Hepatocyte (in vitro differentiated cells): ENCODE measurements around the gene STK17A. TPM values are rescaled to one million over a fixed set of nuclear protein-coding genes. Genes with fewer than 3 reads are reported as not detected.

Experiments used
- DNase-seq: peaks from one replicate; pipeline ENCODE4 v3.0.0-alpha.2; 2016; ENCODE audit warnings: low spot score
- H2AFZ ChIP-seq: fragments of 200-600 bp; sonication (generic); 2 replicates; pipeline ENCODE4 v1.6.0; 2016; ENCODE audit warnings: antibody characterized with exemption, mild to moderate bottlenecking
- H3K27ac ChIP-seq: fragments of 200-600 bp; sonication (generic); 2 replicates; pipeline ENCODE4 v1.5.1; 2016; ENCODE audit warnings: mild to moderate bottlenecking
- H3K27me3 ChIP-seq: fragments of 200-600 bp; sonication (generic); 2 replicates; pipeline ENCODE4 v1.6.1; 2016
- H3K36me3 ChIP-seq: fragments of 200-600 bp; sonication (generic); replicated peaks from 2 replicates; pipeline ENCODE4 v1.5.1; 2016; ENCODE audit warnings: low read depth; ENCODE audit not compliant: insufficient read depth
- H3K4me1 ChIP-seq: fragments of 200-600 bp; sonication (generic); 2 replicates; pipeline ENCODE4 v1.5.1; 2016; ENCODE audit warnings: mild to moderate bottlenecking, moderate library complexity; ENCODE audit not compliant: insufficient read depth
- H3K4me2 ChIP-seq: fragments of 200-600 bp; sonication (generic); 2 replicates; pipeline ENCODE4 v1.6.0; 2016
- H3K4me3 ChIP-seq: fragments of 200-600 bp; sonication (generic); 2 replicates; pipeline ENCODE4 v1.5.1; 2016; ENCODE audit warnings: mild to moderate bottlenecking
- H3K79me2 ChIP-seq: fragments of 200-600 bp; sonication (generic); 2 replicates; pipeline ENCODE4 v1.6.0; 2017; ENCODE audit warnings: mild to moderate bottlenecking
- H3K9me2 ChIP-seq: fragments of 200-600 bp; sonication (generic); replicated peaks from 2 replicates; pipeline ENCODE4 v1.6.0; 2017; ENCODE audit warnings: mild to moderate bottlenecking; ENCODE audit not compliant: insufficient read depth
- H3K9me3 ChIP-seq: fragments of 200-600 bp; sonication (generic); 2 replicates; pipeline ENCODE4 v1.5.1; 2016; ENCODE audit warnings: low read depth, mild to moderate bottlenecking
- H4K20me1 ChIP-seq: fragments of 200-600 bp; sonication (generic); 2 replicates; pipeline ENCODE4 v1.6.0; 2016; ENCODE audit warnings: mild to moderate bottlenecking; ENCODE audit not compliant: insufficient read depth, poor library complexity, severe bottlenecking
- EZH2 ChIP-seq: fragments of 200-600 bp; sonication (generic); IDR thresholded peaks from 2 replicates; pipeline ENCODE4 v1.6.1; 2016; ENCODE audit warnings: antibody characterized with exemption, mild to moderate bottlenecking, borderline replicate concordance
- EZH2phosphoT487 ChIP-seq: fragments of 200-600 bp; sonication (generic); IDR thresholded peaks from one replicate; pipeline ENCODE4 v1.6.1; 2018; ENCODE audit warnings: antibody characterized with exemption, mild to moderate bottlenecking, low read depth, moderate library complexity; ENCODE audit not compliant: unreplicated experiment, severe bottlenecking
- WGBS: methylation state at CpG from one replicate; pipeline ENCODE4 v1.1.6; 2016; ENCODE audit warnings: low lambda C conversion rate; ENCODE audit errors: missing lambda C conversion rate; 5-methylcytosine and 5-hydroxymethylcytosine counted together
- polyA plus RNA-seq: library from polyadenylated mRNA; unstranded; fragments of >200 nt; fragmentation: Nextera tagmentation; extraction: Ambion mirVana; gene quantifications from 2 replicates; pipeline ENCODE4 v1.2.1, GENCODE V29; 2016
- total RNA-seq: library from RNA; depleted of rRNA; stranded (reverse); fragments of >200 nt; gene quantifications from 2 replicates; pipeline ENCODE4 v1.2.3, GENCODE V29; 2014
- TF ChIP-seq, protein P1 (sequence below): fragments of 200-600 bp; sonication (generic); IDR thresholded peaks from 2 replicates; pipeline ENCODE4 v1.5.1; 2016; ENCODE audit warnings: antibody characterized with exemption, mild to moderate bottlenecking; ENCODE audit not compliant: poor library complexity

STK17A gene
- total and polyA plus RNA-seq, 2 experiments from 2014 or later = 21.1 to 23.6 TPM

DNA sequence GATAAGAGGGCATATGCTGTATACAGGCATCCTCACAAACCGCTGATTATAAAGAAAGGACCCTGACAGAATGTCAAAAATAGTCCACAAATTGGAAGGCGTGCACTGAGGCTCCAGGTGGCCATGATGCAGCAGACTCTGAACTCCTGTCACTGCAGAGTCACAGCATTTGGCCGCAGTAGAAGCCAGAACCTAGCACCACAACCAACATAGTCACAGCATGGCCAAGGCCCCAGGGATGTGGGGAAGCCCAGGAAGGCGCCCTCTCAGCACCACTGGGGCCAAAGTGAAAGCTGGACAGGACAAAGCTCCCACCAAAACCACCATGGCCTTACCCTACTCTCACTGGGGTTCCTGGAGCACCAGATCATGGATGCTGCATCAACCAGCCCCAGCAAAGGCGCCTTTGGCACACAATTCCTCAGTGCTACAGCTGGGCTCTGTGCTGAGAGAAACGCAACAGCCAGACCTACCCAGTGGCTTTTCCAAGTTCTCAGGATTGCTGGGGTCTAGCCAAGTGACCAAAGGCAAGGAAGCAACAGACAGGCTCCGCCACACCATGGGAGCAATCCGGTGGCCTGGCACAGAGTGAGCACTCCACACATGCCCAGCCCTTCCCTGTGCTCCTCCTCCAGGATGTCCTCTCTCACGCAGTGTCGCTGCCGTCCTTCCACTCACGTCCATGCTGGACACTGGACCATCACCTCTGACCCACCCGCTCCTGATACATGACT is 60.2 kb downstream of the STK17A start:
- no peaks in the 10 kb centered on the region for H3K27me3 ChIP-seq
- no peak overlapping the region for H2AFZ ChIP-seq
- no peak overlapping the region for H3K4me2 ChIP-seq
- H3K79me2 ChIP-seq = no peaks in the 10 kb centered on the region
- no peaks in the 10 kb centered on the region for H3K36me3 ChIP-seq
- TF ChIP-seq EZH2phosphoT487 (no peak), EZH2 (no peak)
- TF ChIP-seq, protein P1, sequence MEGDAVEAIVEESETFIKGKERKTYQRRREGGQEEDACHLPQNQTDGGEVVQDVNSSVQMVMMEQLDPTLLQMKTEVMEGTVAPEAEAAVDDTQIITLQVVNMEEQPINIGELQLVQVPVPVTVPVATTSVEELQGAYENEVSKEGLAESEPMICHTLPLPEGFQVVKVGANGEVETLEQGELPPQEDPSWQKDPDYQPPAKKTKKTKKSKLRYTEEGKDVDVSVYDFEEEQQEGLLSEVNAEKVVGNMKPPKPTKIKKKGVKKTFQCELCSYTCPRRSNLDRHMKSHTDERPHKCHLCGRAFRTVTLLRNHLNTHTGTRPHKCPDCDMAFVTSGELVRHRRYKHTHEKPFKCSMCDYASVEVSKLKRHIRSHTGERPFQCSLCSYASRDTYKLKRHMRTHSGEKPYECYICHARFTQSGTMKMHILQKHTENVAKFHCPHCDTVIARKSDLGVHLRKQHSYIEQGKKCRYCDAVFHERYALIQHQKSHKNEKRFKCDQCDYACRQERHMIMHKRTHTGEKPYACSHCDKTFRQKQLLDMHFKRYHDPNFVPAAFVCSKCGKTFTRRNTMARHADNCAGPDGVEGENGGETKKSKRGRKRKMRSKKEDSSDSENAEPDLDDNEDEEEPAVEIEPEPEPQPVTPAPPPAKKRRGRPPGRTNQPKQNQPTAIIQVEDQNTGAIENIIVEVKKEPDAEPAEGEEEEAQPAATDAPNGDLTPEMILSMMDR = no peak
- no peaks in the 10 kb centered on the region for H4K20me1 ChIP-seq
- H3K27ac ChIP-seq = no peak overlapping the region
- H3K9me2 ChIP-seq = no peaks in the 10 kb centered on the region
- WGBS = 94% methylated on average over 13 of the region's 13 CpGs
- H3K9me3 ChIP-seq = no peaks in the 10 kb centered on the region
- H3K4me3 ChIP-seq = no peak overlapping the region
- no peak for DNase-seq
- H3K4me1 ChIP-seq = peaks cover 17% of the 10 kb centered on the region

DNA sequence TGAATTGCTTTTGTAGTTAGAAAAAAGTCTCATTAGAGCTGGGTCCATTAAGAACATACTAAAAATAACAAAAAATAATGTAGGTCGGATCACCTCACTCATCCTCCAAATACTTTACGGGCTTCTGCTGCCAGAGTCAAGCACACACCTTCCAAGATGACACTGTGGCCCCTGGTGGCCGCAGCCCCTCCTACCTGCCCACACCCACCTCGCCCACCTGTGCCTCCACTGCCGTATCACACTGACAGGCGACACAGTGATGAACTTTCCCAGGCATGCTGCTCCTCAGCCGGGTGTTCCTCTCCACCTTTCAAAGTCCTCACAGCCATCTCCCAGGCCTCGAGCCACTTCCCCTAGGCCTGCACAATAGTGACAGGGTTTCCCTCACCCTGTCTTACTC is 60.9 kb downstream of the STK17A start:
- no peaks in the 10 kb centered on the region for H4K20me1 ChIP-seq
- H3K9me2 ChIP-seq = no peaks in the 10 kb centered on the region
- no peaks in the 10 kb centered on the region for H3K36me3 ChIP-seq
- no peaks in the 10 kb centered on the region for H3K79me2 ChIP-seq
- peaks cover 17% of the 10 kb centered on the region for H3K4me1 ChIP-seq
- H3K4me2 ChIP-seq = no peak overlapping the region
- H3K9me3 ChIP-seq = no peaks in the 10 kb centered on the region
- TF ChIP-seq EZH2 (no peak), EZH2phosphoT487 (no peak)
- TF ChIP-seq, protein P1 = no peak
- no peak overlapping the region for H2AFZ ChIP-seq
- H3K4me3 ChIP-seq = no peak overlapping the region
- H3K27me3 ChIP-seq = no peaks in the 10 kb centered on the region
- DNase-seq = no peak
- WGBS = 86% methylated on average over 8 of the region's 8 CpGs
- H3K27ac ChIP-seq = no peak overlapping the region

DNA sequence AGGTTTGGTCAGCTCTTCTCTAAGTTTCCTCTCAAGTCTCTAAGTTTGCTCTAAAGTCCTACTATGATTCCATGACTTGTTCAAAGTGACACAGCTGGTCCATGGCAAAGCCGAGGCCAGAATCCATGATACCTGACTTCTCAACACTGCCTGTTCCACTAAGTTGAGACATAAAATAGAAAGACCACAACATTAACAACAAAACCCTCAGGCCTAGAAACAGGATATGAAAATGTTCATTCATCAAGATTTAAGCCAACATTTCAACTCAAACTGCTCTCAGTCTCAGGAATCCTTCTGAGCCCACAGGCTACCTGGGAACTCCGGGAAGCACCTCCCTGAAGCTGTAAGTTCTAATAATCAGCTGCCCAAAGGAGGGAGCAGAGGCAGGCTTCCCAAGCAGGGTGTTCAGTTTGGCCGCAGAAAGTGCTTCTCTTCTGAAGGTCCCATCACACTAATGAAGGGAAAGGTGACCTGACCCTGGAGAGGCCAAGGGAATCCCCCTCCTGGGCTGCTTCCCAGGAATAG is 62.9 kb downstream of the STK17A start:
- no peak overlapping the region for H3K27ac ChIP-seq
- no peaks in the 10 kb centered on the region for H3K36me3 ChIP-seq
- no peaks in the 10 kb centered on the region for H3K27me3 ChIP-seq
- H2AFZ ChIP-seq = no peak overlapping the region
- TF ChIP-seq EZH2 (no peak), EZH2phosphoT487 (no peak)
- TF ChIP-seq, protein P1 = no peak
- no peak overlapping the region for H3K4me3 ChIP-seq
- H4K20me1 ChIP-seq = no peaks in the 10 kb centered on the region
- WGBS = 95% methylated on average over 3 of the region's 3 CpGs
- no peak overlapping the region for H3K4me2 ChIP-seq
- H3K9me3 ChIP-seq = no peaks in the 10 kb centered on the region
- peaks cover 13% of the 10 kb centered on the region for H3K4me1 ChIP-seq
- H3K9me2 ChIP-seq = no peaks in the 10 kb centered on the region
- DNase-seq = no peak
- peaks cover 7% of the 10 kb centered on the region for H3K79me2 ChIP-seq
